OCI-LY7 (cell line): ENCODE results near the gene TBC1D19. TPM values are rescaled to one million over a fixed set of nuclear protein-coding genes. Genes with fewer than 3 reads are reported as not detected.
"Not testable (repeated sequence)": the region's sequence is repeated elsewhere in the genome, so short reads cannot be mapped to it uniquely, and the experiment has no call there.

Source experiments
- BruUV-seq: library from RNA; stranded (reverse); fragments of 400-500 nt; replicated peaks from 2 replicates; lab custom pipeline; 2021; lab: Mats Ljungman, UMichigan
- CTCF ChIA-PET: fragments of 300-600 bp; sonication (Branson Sonifier 250); formaldehyde crosslinking; loops from one replicate; lab custom pipeline; 2022; ENCODE audit warnings: antibody characterized with exemption; ENCODE audit not compliant: unreplicated experiment; lab: Charles Lee
- POLR2A ChIA-PET: fragments of 300-600 bp; sonication (Branson Sonifier 250); formaldehyde crosslinking; loops from one replicate; lab custom pipeline; 2022; ENCODE audit warnings: antibody characterized with exemption; lab: Charles Lee
- DNase-seq: peaks from one replicate; pipeline ENCODE4 v3.0.0-alpha.2; 2015; ENCODE audit warnings: low spot score
- H2AFZ ChIP-seq: fragments of 200-600 bp; sonication (generic), shearing (Covaris generic); 2 replicates; pipeline ENCODE4 v1.6.1; 2014; ENCODE audit warnings: mild to moderate bottlenecking, antibody characterized with exemption, low read length, moderate library complexity
- H3K27ac ChIP-seq: fragments of 200-600 bp; sonication (generic); 2 replicates; pipeline ENCODE4 v1.5.1; 2014; ENCODE audit warnings: mixed run types, low read depth, mild to moderate bottlenecking, moderate library complexity, low read length, inconsistent platforms; ENCODE audit not compliant: poor library complexity, severe bottlenecking
- H3K36me3 ChIP-seq: fragments of 200-600 bp; sonication (generic); 2 replicates; pipeline ENCODE4 v1.6.1; 2014; ENCODE audit warnings: mild to moderate bottlenecking, antibody characterized with exemption, low read length, moderate library complexity, mixed read lengths; ENCODE audit not compliant: insufficient read depth
- H3K4me1 ChIP-seq: fragments of 200-600 bp; sonication (generic); 2 replicates; pipeline ENCODE4 v1.5.1; 2014; ENCODE audit warnings: mild to moderate bottlenecking, low read length; ENCODE audit not compliant: insufficient read depth, poor library complexity, severe bottlenecking
- H3K4me2 ChIP-seq: fragments of 200-600 bp; sonication (generic); 2 replicates; pipeline ENCODE4 v1.6.1; 2014; ENCODE audit warnings: mild to moderate bottlenecking, low read length
- H3K4me3 ChIP-seq: fragments of 200-600 bp; sonication (generic); 2 replicates; pipeline ENCODE4 v1.5.1; 2014; ENCODE audit warnings: mild to moderate bottlenecking, low read depth, low read length; ENCODE audit not compliant: poor library complexity, severe bottlenecking
- H3K79me2 ChIP-seq: fragments of 200-600 bp; sonication (generic); 2 replicates; pipeline ENCODE4 v1.6.1; 2016; ENCODE audit warnings: low read depth, mild to moderate bottlenecking, low read length, moderate library complexity, mixed read lengths; ENCODE audit not compliant: insufficient read depth
- H3K9me2 ChIP-seq: fragments of 200-600 bp; sonication (generic); 2 replicates; pipeline ENCODE4 v1.6.1; 2016; ENCODE audit warnings: mild to moderate bottlenecking, low read length, mixed read lengths; ENCODE audit not compliant: insufficient read depth
- H3K9me3 ChIP-seq: fragments of 200-600 bp; sonication (generic); 2 replicates; pipeline ENCODE4 v1.6.1; 2014; ENCODE audit warnings: mild to moderate bottlenecking, mixed run types, low read length, mixed read lengths
- H4K20me1 ChIP-seq: fragments of 200-600 bp; sonication (generic); 2 replicates; pipeline ENCODE4 v1.6.1; 2014; ENCODE audit warnings: mild to moderate bottlenecking, antibody characterized with exemption, low read length, moderate library complexity, mixed read lengths; ENCODE audit not compliant: insufficient read depth
- CTCF ChIP-seq: fragments of 200-600 bp; sonication (generic); conservative IDR thresholded peaks from 2 replicates; pipeline ENCODE4 v1.5.1; 2014; ENCODE audit warnings: mild to moderate bottlenecking, antibody characterized with exemption, low read length, moderate library complexity, mixed read lengths
- EZH2phosphoT487 ChIP-seq: fragments of 200-600 bp; sonication (generic); IDR thresholded peaks from 2 replicates; pipeline ENCODE4 v1.6.1; 2018; ENCODE audit warnings: low read depth, borderline replicate concordance, mild to moderate bottlenecking, mixed run types, antibody characterized with exemption, low read length, moderate library complexity, mixed read lengths
- intact Hi-C: fragments of 100-400 bp; cut with micrococcal nuclease; formaldehyde crosslinking; loops from one replicate; pipeline ENCODE4 v1.10.0; 2022; ENCODE audit not compliant: unreplicated experiment
- total RNA-seq, 2 experiments: library from RNA; depleted of rRNA in 1 of 2; stranded (reverse); fragments of >200 nt in 1 of 2; shearing (Covaris generic) in 1 of 2; gene quantifications; 2 replicates each; pipeline ENCODE4 v1.2.3, GENCODE V29; 2014 to 2022

Gene TBC1D19
- total RNA-seq, 2 experiments from 2014 or later, result 10.1 to 11.0 TPM

DNA sequence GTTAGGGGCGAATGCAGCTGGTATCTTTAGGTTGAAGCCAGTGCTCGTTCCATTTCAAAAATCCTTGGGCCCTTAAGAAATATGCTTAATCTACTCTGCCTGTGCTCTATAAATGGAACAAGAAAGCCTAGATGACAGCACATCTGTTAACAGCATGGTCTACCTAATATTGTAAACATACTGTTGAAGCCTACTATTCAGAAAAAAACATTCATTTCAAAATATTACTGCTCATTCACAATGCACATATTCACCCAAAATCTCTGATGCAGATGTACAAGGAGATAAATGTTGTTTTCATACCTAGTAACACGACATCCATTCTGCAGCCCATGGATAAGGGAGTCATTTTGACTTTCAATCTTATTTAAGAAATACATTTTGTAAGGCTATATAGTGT, 106.6 kb downstream of the TBC1D19 start:
- Histone ChIP-seq H3K4me2 (no peak overlapping the region), H3K36me3 (no peaks in the 10 kb centered on the region; the same call in 1 of the 2 replicates), H3K4me3 (no peak overlapping the region), H3K4me1 (no peaks in the 10 kb centered on the region), H3K9me3 (no peaks in the 10 kb centered on the region; the same call in 1 of the 2 replicates), H4K20me1 (no peaks in the 10 kb centered on the region), H2AFZ (no peak overlapping the region), H3K27ac (no peak overlapping the region), H3K79me2 (no peaks in the 10 kb centered on the region), H3K9me2 (no peaks in the 10 kb centered on the region)
- ChIA-PET POLR2A (interaction anchor here (0.6 to 0.8 kb wide), 2 partner anchors 46 to 483 kb away, joined by 3 to 4 read pairs; no protein-coding TSS in a partner anchor), CTCF (no interaction called here)
- DNase-seq, result no peak
- no TSS peak for BruUV-seq
- intact Hi-C loops, result no loop called here
- TF ChIP-seq CTCF, result no peak
- no peak for TF ChIP-seq EZH2phosphoT487

GRCh38 chr4:26692014-26692726, 108.3 kb downstream of the TBC1D19 start:
- TF ChIP-seq EZH2phosphoT487 (no peak), CTCF (no peak)
- no peaks in the 10 kb centered on the region for H3K79me2 ChIP-seq
- ChIA-PET POLR2A (interaction anchor here (0.7 to 1.5 kb wide), 2 partner anchors 8 to 1057 kb away, joined by 3 to 4 read pairs; no protein-coding TSS in a partner anchor), CTCF (interaction anchor here (0.9 kb wide), 1 partner anchor 68 kb away, joined by 3 read pairs; no protein-coding TSS in a partner anchor)
- intact Hi-C loops, result no loop called here
- H3K4me3 ChIP-seq, result no peak overlapping the region
- H3K4me1 ChIP-seq, result no peaks in the 10 kb centered on the region
- BruUV-seq, result no TSS peak
- H3K9me3 ChIP-seq, result no peaks in the 10 kb centered on the region
- no peak overlapping the region for H2AFZ ChIP-seq
- H4K20me1 ChIP-seq, result no peaks in the 10 kb centered on the region
- H3K4me2 ChIP-seq, result no peak overlapping the region
- H3K36me3 ChIP-seq, result no peaks in the 10 kb centered on the region; the same call in 1 of the 2 replicates
- H3K9me2 ChIP-seq, result no peaks in the 10 kb centered on the region
- no peak overlapping the region for H3K27ac ChIP-seq
- no peak for DNase-seq

GRCh38 chr4:26694131-26694530, 110.2 kb downstream of the TBC1D19 start:
- H3K4me1 ChIP-seq, H3K27ac ChIP-seq, H4K20me1 ChIP-seq, DNase-seq, H3K9me2 ChIP-seq, H2AFZ ChIP-seq, BruUV-seq, H3K4me3 ChIP-seq, H3K9me3 ChIP-seq, H3K36me3 ChIP-seq, H3K4me2 ChIP-seq, H3K79me2 ChIP-seq, CTCF ChIA-PET, intact Hi-C loops: not testable (repeated sequence)
- POLR2A ChIA-PET, result interaction anchor here (1.7 kb wide), 1 partner anchor 12 kb away, joined by 6 read pairs; no protein-coding TSS in a partner anchor
